ENCODE data around the gene CIAO3.

CIAO3 gene

GRCh38 chr16:734208-734980 is 6.4 kb downstream of the CIAO3 start:
- DNase-seq, result no peak

DNA sequence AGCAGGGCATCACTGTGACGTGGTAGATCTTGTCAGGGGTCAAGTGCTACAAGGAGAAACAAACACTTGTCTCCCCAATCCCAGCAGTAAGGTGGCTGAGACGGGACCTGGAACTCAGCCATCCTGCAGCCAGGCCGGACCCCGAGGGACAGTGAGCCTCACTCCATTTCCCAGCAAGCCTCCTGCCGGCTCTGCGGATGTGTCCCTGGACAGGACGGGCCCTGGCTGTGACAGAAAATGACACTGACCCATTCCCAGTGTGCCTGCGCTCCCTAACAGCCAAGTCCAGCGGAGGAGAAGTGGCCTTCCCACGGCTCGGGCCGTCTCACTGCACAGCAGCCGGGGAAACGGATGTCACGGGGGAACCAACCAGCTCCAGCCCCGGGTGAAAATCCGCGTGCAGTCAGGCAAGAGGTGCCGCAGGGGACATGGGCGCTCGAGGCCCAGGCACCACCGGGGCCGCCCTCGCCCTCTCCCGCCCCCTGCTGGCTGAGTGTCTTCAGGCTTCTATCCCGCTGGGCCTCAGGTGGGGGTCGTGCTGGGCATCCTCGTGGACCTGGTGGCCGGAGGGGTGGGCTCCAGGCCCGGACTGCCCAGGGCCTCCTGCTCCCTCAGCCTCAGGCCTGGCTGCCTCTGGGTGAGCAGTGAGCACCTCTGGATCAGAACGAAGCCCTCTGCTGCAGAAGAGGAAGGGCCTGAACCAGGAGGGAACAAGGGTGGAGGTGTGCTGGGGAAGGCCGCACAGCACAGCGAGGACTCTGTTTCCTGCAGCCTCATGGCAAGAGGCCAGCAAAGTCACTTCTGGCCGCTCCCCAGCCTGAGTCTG is 7.2 kb downstream of the CIAO3 start:
- no peak for DNase-seq

- no peak for DNase-seq
Observed at GRCh38 chr16:732936-733335, 7.9 kb downstream of the CIAO3 start.

DNA sequence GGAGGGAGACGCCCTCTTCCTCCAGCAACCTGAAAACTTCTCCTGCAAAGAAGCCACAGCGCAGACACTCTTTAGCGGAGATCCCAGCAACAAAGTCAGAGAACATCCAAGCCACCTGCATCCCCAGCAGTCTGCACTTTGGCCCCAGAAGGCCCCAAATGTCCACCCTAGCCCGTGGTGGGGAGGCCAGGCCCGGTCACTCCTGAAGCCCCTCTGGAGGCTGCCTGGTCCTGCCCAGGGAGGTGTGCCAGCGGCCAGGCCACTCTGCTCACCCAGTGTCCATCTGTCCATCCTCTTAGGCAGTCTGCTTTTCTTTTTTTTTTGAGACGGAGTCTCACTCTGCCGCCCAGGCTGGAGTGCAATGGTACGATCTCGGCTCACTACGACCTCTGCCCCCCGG is 8.5 kb downstream of the CIAO3 start:
- no peak for DNase-seq

- no peak for DNase-seq
Observed at GRCh38 chr16:730666-731509, 9.9 kb downstream of the CIAO3 start.

GRCh38 chr16:729768-730665 is 10.8 kb downstream of the CIAO3 start:
- no peak for DNase-seq

DNA sequence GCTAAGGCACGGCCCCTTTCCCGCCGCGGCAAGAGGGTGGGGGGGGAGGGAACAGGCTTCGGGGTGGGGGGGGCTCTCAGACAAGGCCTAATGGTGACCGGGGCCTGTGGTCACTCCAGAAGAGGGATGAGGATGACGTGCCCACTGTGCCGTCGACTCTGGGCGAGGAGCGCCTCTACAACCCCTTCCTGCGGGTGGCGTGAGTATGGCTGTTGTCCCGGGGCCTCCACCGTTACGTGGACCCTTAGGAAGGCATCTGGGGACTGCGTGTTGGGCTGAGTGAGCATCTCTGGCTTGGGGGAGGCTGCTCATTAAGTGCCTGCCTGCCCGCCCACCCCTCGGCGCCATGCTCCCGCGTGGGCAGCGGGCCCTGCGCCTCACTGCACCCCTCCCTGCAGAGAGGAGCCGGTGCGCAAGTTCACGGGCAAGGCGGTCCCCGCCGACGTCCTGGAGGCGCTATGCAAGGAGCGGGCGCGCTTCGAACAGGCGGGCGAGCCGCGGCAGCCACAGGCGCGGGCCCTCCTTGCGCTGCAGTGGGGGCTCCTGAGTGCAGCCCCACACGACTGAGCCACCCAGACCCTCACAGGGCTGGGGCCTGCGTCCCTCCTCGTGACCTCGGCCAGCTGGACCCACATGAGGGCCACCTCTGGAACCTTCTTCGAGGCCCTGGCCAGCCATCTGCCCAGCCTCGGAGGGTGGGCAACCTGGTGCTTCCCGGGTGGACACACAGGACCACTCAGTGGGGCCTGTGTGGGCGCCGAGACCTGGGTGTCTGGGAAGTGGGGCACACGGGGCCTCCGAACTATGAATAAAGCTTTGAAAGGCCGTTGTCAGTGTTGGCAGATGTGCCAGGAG is 11.7 kb downstream of the CIAO3 start:
- DNase-seq, result no peak

- peak; percentile 61 for DNase-seq
Observed at GRCh38 chr16:728131-728889, 12.5 kb downstream of the CIAO3 start.

DNA sequence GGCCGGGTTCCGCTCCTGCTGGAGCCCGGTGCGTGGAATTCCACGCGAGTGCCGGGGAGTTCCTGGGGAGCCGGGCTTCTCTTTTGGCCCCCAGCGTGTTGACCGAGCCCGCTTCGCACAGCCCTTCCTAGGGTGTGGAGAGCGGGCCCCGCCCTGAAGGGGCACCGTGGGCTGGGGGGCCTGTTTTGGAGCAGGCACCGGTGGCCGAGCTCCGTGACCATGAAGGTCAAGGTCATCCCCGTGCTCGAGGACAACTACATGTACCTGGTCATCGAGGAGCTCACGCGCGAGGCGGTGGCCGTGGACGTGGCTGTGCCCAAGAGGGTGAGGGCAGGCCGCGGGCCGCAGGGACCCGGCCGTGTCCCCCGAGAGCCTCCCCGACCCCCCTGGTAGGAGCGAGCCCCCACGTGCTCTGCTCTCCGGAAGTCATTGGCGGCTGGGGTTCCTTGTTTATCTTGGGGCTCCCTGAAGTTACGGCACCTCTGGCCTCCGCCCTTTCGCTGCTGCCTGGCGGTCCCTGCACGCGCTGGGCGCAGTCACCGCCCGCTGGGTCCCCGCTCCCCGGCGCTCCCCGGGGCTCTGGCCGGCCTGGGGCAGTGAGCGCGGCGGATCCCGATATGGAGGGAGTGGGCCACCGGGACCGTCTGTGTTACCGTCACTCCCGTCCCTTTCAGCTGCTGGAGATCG is 13.4 kb downstream of the CIAO3 start:
- no peak for DNase-seq

DNA sequence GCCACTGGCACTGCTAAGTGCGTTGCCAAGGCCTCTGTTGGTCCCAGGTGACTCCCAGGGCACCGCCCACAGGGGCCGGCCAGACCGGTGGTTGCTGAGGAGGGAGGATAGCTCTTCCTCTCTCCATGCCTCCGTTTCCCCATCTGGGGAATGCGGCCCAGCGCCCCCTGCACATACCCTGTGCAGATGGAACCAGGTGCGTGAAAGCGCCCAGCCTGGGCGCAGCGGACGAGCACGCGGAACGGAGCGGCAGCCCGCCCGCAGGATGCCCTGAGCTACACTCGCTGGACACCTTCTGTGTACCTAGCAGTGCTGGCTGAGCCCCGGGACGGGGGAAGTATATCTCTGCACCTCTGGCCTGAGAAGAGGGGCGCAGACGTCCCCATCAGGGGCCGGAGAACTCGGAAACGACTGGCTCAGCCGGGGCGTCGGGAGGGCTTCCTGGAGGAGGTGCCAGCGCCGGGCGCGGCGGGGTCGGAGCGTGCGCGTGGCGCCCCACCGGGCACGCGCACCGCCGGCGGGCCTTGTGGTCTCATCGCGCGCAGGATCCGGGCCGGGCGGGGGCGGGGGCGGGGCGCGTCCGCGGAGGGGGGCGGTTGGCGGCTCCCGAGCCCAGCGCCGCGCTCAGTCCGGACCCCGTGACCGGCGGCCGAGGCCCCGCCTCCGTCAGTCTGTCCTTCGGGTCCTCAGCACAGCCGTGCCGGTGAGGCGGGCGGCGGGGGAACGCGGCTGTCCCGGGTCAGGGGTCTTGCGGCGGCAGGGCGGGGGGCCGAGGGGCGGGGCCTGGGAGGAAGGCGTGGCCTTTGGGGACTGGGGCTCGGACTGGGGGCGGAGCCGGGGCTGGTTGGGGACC is 14.1 kb downstream of the CIAO3 start, which contains the start of the genes CCDC78 and HAGHL:
TSS of gene CCDC78 (minus strand) at position 6 of the 853 bp plus-strand sequence. CDS start 76 bp downstream, outside the sequence.
TSS of gene HAGHL (plus strand) at position 669 of the 853 bp plus-strand sequence. CDS start 404 bp downstream, outside the sequence.
- DNase-seq, result peak; percentile 23

DNA sequence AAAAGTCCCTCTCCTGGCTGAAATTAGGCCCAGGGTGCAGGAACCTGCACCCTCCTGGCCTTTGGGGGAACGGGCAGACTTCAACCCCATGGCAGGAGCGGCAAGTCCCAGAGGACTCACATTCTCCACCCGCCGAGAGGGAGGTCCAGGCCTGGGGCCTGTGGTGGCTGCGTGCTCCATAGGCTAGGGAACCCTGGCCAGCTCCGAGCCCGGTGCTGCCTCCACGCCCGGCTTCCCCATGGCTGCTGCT is 14.7 kb downstream of the CIAO3 start:
- no peak for DNase-seq

DNA sequence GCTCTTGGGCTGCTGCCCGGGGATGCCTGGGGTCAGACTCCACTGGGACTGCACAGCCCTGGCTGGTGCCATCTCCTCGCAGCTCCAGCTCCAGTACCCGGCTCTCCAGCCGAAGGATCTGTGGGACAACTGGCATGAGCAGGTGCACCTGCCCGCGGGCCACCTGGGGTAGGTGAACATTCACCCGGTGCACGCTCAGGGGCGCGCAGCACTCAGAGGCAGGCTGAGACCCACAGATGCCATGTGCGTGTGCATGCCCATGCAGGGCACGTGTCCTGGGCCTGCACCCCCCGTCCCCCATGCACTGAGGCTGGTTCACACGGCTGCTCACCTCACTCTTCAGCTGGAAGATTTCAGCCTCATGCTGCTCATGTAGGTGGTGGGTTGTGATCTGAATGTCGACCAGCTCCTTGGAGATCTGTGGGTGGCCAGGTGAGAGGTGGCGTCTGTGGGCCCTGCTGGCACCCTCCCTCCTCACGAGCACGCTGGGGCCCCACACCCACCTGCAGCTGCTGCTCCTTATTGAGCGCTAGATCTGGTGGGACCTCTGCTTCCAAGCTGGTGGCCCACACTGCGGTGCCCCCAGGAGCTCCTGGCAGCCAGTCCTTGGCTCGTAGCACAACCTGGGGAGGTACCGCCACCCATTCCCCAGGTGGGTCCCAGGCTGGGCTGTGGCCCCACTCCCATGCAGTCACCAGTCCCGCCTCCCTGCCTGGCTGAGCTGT is 15.2 kb downstream of the CIAO3 start:
- DNase-seq, result no peak

GRCh38 chr16:725041-725376 is 15.8 kb downstream of the CIAO3 start:
- no peak for DNase-seq

DNA sequence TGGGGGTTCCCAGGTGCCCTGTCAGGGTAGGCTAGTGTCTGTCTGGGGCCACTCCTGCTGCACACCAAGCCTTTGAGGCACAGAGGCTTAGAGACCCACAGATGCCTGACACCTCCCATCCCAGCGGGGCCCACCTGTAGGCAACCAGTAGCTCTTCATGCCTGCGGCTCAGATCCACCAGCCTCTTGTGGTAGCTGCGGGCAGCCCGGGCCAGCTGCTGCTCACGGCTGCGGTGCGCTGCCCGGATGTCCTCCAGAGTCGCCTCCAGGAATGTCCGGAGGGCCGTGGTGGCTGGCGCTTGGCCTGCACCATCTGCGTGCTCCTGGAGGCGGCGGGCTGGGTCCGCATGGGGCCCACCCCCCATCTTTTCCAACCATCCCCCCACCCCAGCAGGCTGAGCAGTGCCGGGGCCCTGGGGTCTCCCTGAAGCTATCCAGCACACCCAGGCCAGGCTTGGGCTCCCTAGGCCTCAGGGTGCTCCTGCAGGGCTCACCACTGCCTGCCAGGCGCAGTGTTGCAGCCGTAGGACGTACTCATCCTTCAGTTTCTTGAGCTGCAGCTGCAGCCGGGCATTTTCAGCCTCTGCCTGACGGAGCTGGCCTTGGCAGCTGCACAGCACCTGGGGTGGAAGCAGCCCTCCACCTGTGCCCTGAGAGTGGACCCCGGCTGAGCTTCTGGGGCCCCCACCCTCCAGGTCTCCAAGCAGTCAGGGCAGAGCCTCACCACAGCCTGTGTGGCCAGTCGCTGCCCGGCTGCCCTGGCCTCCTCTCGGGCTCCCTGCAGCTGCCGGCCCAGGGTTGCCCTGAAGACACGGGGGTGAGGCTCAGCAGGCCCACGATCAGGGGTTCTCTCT is 16.4 kb downstream of the CIAO3 start:
- DNase-seq, result no peak

- no peak for DNase-seq
Observed at GRCh38 chr16:723695-724094, 17.1 kb downstream of the CIAO3 start.

- no peak for DNase-seq
Observed at GRCh38 chr16:722835-723633, 17.8 kb downstream of the CIAO3 start.
